Stimulated activated CD4-positive, alpha-beta T cell treated with anti-CD3 and anti-CD28 coated beads, Interleukin-12 subunit alpha, Interleukin-12 subunit beta, amount 100 ng/mL, for 48 hours (primary cell): ENCODE results near the gene CDC37L1.
"Not testable (repeated sequence)": the region's sequence is repeated elsewhere in the genome, so short reads cannot be mapped to it uniquely, and the experiment has no call there.

Source experiments
- DNase-seq, 3 donors: peaks; one replicate each; pipeline ENCODE4 v3.0.0-alpha.2; 2020; ENCODE audit warnings: low read depth in 2 of 3, low spot score in 1 of 3

The CDC37L1 gene

DNA sequence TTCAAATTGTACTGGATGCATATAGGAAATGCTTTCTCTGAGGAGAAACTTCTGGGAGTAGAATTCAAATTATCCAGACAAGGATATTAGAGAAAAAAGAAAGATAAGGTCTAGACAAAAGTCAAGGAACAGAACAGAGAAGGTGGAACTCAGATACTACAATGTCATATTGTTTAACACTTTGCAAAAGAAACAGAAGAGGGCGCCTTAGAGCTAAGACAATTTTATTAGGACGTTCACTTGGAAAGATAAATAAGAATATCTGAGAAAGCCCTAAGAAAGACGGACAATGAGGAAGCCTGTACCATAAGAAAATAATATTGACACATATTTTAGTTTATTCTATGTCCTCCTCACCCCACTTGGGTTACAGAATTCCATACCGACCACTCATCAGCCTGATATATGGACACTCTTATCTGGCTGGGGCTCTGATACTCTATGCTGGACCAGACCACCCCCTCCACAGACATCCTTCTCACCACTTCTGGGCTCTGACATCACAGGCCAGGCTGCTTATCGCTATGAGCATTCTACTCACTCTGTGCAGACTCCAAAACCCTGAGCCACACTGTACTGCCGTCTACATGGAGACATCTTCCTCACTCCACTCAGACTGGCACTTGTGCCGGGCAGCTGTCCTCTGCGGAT lies 70.8 kb downstream of the CDC37L1 start:
- peak in 1 of 3 donors; percentile 30 for DNase-seq

DNA sequence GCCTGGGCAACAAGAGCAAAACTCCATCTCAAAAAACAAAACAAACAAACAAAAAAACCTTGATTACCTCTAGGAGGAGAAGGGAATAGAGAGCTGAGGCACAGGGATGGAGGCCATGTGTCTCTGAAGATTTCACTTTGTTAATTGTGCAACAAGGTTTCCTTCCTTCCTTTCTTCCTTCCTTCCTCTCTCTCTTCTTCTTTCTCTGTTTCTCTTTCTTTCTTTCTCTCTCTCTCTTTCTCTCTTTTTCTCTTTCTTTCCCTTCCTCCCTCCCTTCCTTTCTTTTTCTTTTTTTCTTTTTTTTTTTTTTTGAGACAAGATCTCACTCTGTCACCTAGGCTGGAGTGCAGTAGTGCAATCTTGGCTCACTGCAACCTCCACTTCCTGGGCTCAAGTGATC lies 75.2 kb downstream of the CDC37L1 start:
- DNase-seq: not testable (repeated sequence)

DNA sequence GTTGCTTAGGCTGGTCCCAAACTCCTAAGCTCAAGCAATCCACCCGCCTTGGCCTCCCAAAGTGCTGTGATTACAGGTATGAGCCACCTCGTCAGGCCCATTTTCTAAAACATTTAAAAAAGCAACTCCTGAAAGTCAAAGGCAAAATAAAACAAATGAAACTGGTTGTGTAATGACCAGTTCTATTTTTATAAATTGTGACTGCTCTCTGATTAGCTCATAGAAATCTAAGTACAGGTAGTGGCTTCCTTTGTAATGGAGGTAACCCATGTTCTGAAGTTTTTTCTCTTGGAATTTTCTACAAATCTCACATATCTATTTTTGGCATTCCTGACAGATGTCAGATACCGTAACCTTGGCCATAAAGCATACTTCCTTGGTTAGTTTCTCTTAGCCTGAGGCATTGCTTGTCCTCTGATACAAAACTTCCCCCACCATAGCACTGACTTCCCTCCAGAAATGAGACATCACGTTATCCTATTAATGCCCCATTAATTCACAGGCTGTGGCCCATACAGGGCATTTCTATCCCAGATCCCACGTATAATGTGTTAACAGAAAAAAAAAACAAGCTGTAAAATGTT lies 75.7 kb downstream of the CDC37L1 start:
- no peak for DNase-seq

DNA sequence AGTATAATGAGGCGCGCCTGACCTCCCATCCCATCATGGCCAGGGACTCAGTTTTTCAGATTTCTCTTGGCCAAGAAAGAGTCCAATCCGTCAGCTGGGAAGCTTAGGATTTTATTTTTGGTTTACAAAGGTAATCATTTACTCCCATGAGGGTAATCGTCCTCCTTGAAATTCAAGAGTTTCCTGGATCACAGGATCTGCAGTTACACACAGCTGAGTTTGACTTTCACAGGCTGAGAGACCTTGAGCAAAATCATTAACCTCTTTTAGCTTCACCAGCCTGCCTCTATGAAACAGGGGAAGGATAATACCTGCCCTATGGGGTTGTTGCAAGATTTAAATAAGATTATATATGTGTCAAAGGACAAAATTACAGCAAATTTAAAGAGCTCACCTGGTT lies 77.1 kb downstream of the CDC37L1 start:
- DNase-seq: no peak
